Parathyroid adenoma (tissue), 2 donors: Measurements from ENCODE around the gene SLC16A11.

Experiments used
- H2AFZ ChIP-seq: fragments of 300-600 bp; sonication (generic); one replicate; pipeline ENCODE4 v1.7.0; 2017; ENCODE audit warnings: antibody characterized with exemption, mild to moderate bottlenecking
- H3K27ac ChIP-seq: fragments of 300-600 bp; sonication (generic); one replicate; pipeline ENCODE4 v1.7.0; 2017
- H3K27me3 ChIP-seq: fragments of 300-600 bp; sonication (generic); one replicate; pipeline ENCODE4 v1.7.0; 2017; ENCODE audit warnings: low read length; ENCODE audit not compliant: control insufficient read depth, insufficient read depth
- H3K36me3 ChIP-seq: fragments of 300-600 bp; sonication (generic); one replicate; pipeline ENCODE4 v1.7.0; 2017; ENCODE audit warnings: low read length; ENCODE audit not compliant: control insufficient read depth, insufficient read depth
- H3K4me1 ChIP-seq: fragments of 300-600 bp; sonication (generic); one replicate; pipeline ENCODE4 v1.7.0; 2017; ENCODE audit warnings: control low read depth
- H3K4me2 ChIP-seq: fragments of 300-600 bp; sonication (generic); one replicate; pipeline ENCODE4 v1.7.0; 2017; ENCODE audit warnings: low read length
- H3K4me3 ChIP-seq: fragments of 300-600 bp; sonication (generic); one replicate; pipeline ENCODE4 v1.7.0; 2017; ENCODE audit warnings: low read depth, low read length
- H3K79me2 ChIP-seq: fragments of 300-600 bp; sonication (generic); one replicate; pipeline ENCODE4 v1.7.0; 2017; ENCODE audit warnings: control low read depth
- H3K9ac ChIP-seq: fragments of 300-600 bp; sonication (generic); one replicate; pipeline ENCODE4 v1.7.0; 2017; ENCODE audit warnings: mild to moderate bottlenecking
- H3K9me3 ChIP-seq: fragments of 300-600 bp; sonication (generic); one replicate; pipeline ENCODE4 v1.7.0; 2017; ENCODE audit warnings: low read length; ENCODE audit not compliant: control insufficient read depth
- CTCF ChIP-seq: fragments of 300-600 bp; sonication (generic); IDR thresholded peaks from one replicate; pipeline ENCODE4 v1.7.0; 2017; ENCODE audit warnings: antibody characterized with exemption, mild to moderate bottlenecking
- donor health status: primary hyperparathyroidism.

SLC16A11 gene

GRCh38 chr17:7041607-7042500 lies 2.0 kb downstream of the SLC16A11 start:
- Histone ChIP-seq H3K9me3 (no peaks in the 10 kb centered on the region), H2AFZ (peak overlapping the region; percentile 92), H3K4me2 (peak overlapping the region; percentile 85), H3K9ac (peak overlapping the region; percentile 77), H3K36me3 (no peaks in the 10 kb centered on the region), H3K27ac (peak overlapping the region; percentile 96), H3K4me1 (peaks cover 29% of the 10 kb centered on the region), H3K79me2 (no peaks in the 10 kb centered on the region), H3K27me3 (no peaks in the 10 kb centered on the region), H3K4me3 (peak overlapping the region; percentile 66)
- TF ChIP-seq CTCF = no peak

- peak overlapping the region; percentile 51 for H3K27ac ChIP-seq
- H3K27me3 ChIP-seq = no peaks in the 10 kb centered on the region
- TF ChIP-seq CTCF = no peak
- no peak overlapping the region for H3K4me2 ChIP-seq
- H2AFZ ChIP-seq = no peak overlapping the region
- H3K79me2 ChIP-seq = no peaks in the 10 kb centered on the region
- H3K4me1 ChIP-seq = peaks cover 25% of the 10 kb centered on the region
- H3K4me3 ChIP-seq = no peak overlapping the region
- H3K9me3 ChIP-seq = no peaks in the 10 kb centered on the region
- no peaks in the 10 kb centered on the region for H3K36me3 ChIP-seq
- H3K9ac ChIP-seq = no peak overlapping the region
These were observed 4.1 kb downstream of the SLC16A11 start for GRCh38 chr17:7039832-7040231.

- TF ChIP-seq CTCF = no peak
- no peaks in the 10 kb centered on the region for H3K36me3 ChIP-seq
- no peaks in the 10 kb centered on the region for H3K9me3 ChIP-seq
- H3K27ac ChIP-seq = no peak overlapping the region
- no peaks in the 10 kb centered on the region for H3K27me3 ChIP-seq
- no peak overlapping the region for H3K9ac ChIP-seq
- no peaks in the 10 kb centered on the region for H3K79me2 ChIP-seq
- H3K4me2 ChIP-seq = peak overlapping the region; percentile 38
- no peak overlapping the region for H2AFZ ChIP-seq
- H3K4me1 ChIP-seq = peaks cover 23% of the 10 kb centered on the region
- H3K4me3 ChIP-seq = peak overlapping the region; percentile 3
These were observed 5.6 kb downstream of the SLC16A11 start for GRCh38 chr17:7038025-7038862.

GRCh38 chr17:7035591-7036368 lies 8.1 kb downstream of the SLC16A11 start, which contains the start of gene SLC16A13:
TSS of gene SLC16A13 (plus strand) at chr17:7036015. CDS start at chr17:7036383, 368 bp downstream.
- H3K4me2 ChIP-seq = peak within 1 kb of the TSS; percentile 98
- H3K27me3 ChIP-seq = no peaks in the 10 kb centered on the region
- H3K4me1 ChIP-seq = peaks cover 12% of the 10 kb centered on the region
- H2AFZ ChIP-seq = peak within 1 kb of the TSS; percentile 84
- TF ChIP-seq CTCF = peak; percentile 5
- peak within 1 kb of the TSS; percentile 86 for H3K4me3 ChIP-seq
- H3K27ac ChIP-seq = peak within 1 kb of the TSS; percentile 88
- H3K79me2 ChIP-seq = no peaks in the 10 kb centered on the region
- H3K9ac ChIP-seq = peak within 1 kb of the TSS; percentile 58
- no peaks in the 10 kb centered on the region for H3K36me3 ChIP-seq
- H3K9me3 ChIP-seq = no peaks in the 10 kb centered on the region
